HepG2 (cell line): ENCODE measurements around the gene SNX27. TPM values are rescaled to one million over a fixed set of nuclear protein-coding genes. Genes with fewer than 3 reads are reported as not detected.

Experiments used
- ATAC-seq: fragments of 200-7000 bp; cut with Tn5 transposase; 3 replicates; pipeline ENCODE4 v1.9.1; 2020; ENCODE audit warnings: mild to moderate bottlenecking, moderate library complexity
- BruUV-seq: library from RNA; stranded (reverse); fragments of 400-500 nt; replicated peaks from 2 replicates; lab custom pipeline; 2021; lab: Mats Ljungman, UMichigan
- CTCF ChIA-PET: fragments of 300-600 bp; formaldehyde crosslinking; extraction: SDS; loops from one replicate; lab custom pipeline; 2021; ENCODE audit warnings: low total read pairs, inconsistent platforms, low intra/inter-chr PET ratio; lab: Yijun Ruan, JAX
- POLR2A ChIA-PET: fragments of 350-600 bp; sonication (Branson Sonifier 250); formaldehyde crosslinking; loops from one replicate; lab custom pipeline; 2020; ENCODE audit warnings: antibody characterized with exemption, inconsistent platforms; lab: Yijun Ruan, JAX
- DNase-seq: peaks from one replicate; pipeline ENCODE4 v3.0.0-alpha.2; 2015; ENCODE audit warnings: low spot score
- FAIRE-seq: peaks from 3 replicates; lab custom pipeline; 2011; peaks lifted over from hg19 to GRCh38; lab: Jason Lieb, UNC
- H2AFZ ChIP-seq: one replicate; pipeline ENCODE4 v1.6.1; 2011; ENCODE audit warnings: low read length, inconsistent platforms
- H3K27ac ChIP-seq: fragments of 300-600 bp; 3 replicates; pipeline ENCODE4 v1.8.0; 2011; ENCODE audit warnings: mixed run types, mild to moderate bottlenecking, mixed read lengths, low read length, inconsistent platforms; ENCODE audit not compliant: insufficient read depth; ENCODE audit errors: extremely low read length
- H3K27me3 ChIP-seq, 2 experiments: fragments of 200-600 bp in 1 of 2; 2 replicates in 1 of 2; 3 replicates in 1 of 2; pipeline versions ENCODE4 v1.6.0 to v1.8.0; 2011; ENCODE audit warnings: low read length in 2 of 2, mild to moderate bottlenecking in 2 of 2, moderate library complexity in 2 of 2, inconsistent platforms in 1 of 2; ENCODE audit not compliant: insufficient read depth in 2 of 2, control insufficient read depth in 1 of 2
- H3K36me3 ChIP-seq, 2 experiments: fragments of 200-600 bp in 1 of 2; replicated peaks in 1 of 2; 2 replicates in 1 of 2; 3 replicates in 1 of 2; pipeline versions ENCODE4 v1.5.1 to v1.8.0; 2011; ENCODE audit warnings: low read length in 2 of 2, inconsistent platforms in 1 of 2; ENCODE audit not compliant: insufficient read depth in 2 of 2, control insufficient read depth in 1 of 2
- H3K4me1 ChIP-seq: 2 replicates; pipeline ENCODE4 v1.5.1; 2012; ENCODE audit warnings: low read length, inconsistent platforms; ENCODE audit not compliant: insufficient read depth
- H3K4me2 ChIP-seq: 2 replicates; pipeline ENCODE4 v1.6.0; 2011; ENCODE audit warnings: low read depth, low read length, inconsistent platforms
- H3K4me3 ChIP-seq, 3 experiments: fragments of 200-600 bp in 1 of 3; sonication (generic), shearing (Covaris generic) in 1 of 3; replicated peaks in 1 of 3; 2 replicates each; pipeline ENCODE4 v1.5.1; 2011 to 2016; ENCODE audit warnings: low read length in 3 of 3, inconsistent platforms in 2 of 3, low read depth in 2 of 3, mild to moderate bottlenecking in 2 of 3, control low read depth in 1 of 3, mixed read lengths in 1 of 3; ENCODE audit not compliant: insufficient read depth in 1 of 3
- H3K79me2 ChIP-seq: one replicate; pipeline ENCODE4 v1.6.1; 2011; ENCODE audit warnings: low read length, inconsistent platforms; ENCODE audit not compliant: insufficient read depth
- H3K9ac ChIP-seq: 2 replicates; pipeline ENCODE4 v1.6.0; 2011; ENCODE audit warnings: mild to moderate bottlenecking, low read depth, low read length, inconsistent platforms; ENCODE audit not compliant: insufficient read depth
- H3K9me3 ChIP-seq: 2 replicates; pipeline ENCODE4 v1.5.1; 2012; ENCODE audit warnings: mild to moderate bottlenecking, low read length
- H4K20me1 ChIP-seq: 2 replicates; pipeline ENCODE4 v1.6.0; 2011; ENCODE audit warnings: inconsistent platforms, mild to moderate bottlenecking, low read length, moderate library complexity; ENCODE audit not compliant: insufficient read depth
- BORCS8-MEF2B ChIP-seq: sonication (generic); formaldehyde crosslinking; IDR thresholded peaks from 2 replicates; pipeline ENCODE4 v1.8.0; 2022; ENCODE audit warnings: mild to moderate bottlenecking, missing genetic modification reagents
- IRF9 ChIP-seq: sonication (generic); formaldehyde crosslinking; IDR thresholded peaks from 2 replicates; pipeline ENCODE4 v1.8.0; 2022; ENCODE audit warnings: missing genetic modification reagents, mild to moderate bottlenecking, borderline replicate concordance
- NFYB ChIP-seq: sonication (generic); formaldehyde crosslinking; IDR thresholded peaks from 2 replicates; pipeline ENCODE4 v1.4.0; 2020; ENCODE audit warnings: missing genetic modification reagents
- POGK ChIP-seq: sonication (generic); formaldehyde crosslinking; conservative IDR thresholded peaks from 2 replicates; pipeline ENCODE4 v1.8.0; 2022; ENCODE audit warnings: mild to moderate bottlenecking, moderate library complexity, missing genetic modification reagents
- RFX5 ChIP-seq: IDR thresholded peaks from 2 replicates; pipeline ENCODE4 v1.6.1; 2011; ENCODE audit warnings: low read depth, low read length, improper control_type of control experiment
- ZBTB7B ChIP-seq: sonication (generic); formaldehyde crosslinking; IDR thresholded peaks from 2 replicates; pipeline ENCODE4 v1.4.0; 2020; ENCODE audit warnings: missing genetic modification reagents
- ZNF570 ChIP-seq: sonication (generic); formaldehyde crosslinking; IDR thresholded peaks from 2 replicates; pipeline ENCODE4 v1.4.0; 2020; ENCODE audit warnings: mild to moderate bottlenecking, missing genetic modification reagents, borderline replicate concordance
- ZSCAN21 ChIP-seq: sonication (generic); formaldehyde crosslinking; IDR thresholded peaks from 2 replicates; pipeline ENCODE4 v1.8.0; 2022; ENCODE audit warnings: mild to moderate bottlenecking, missing genetic modification reagents, moderate library complexity, borderline replicate concordance
- WGBS: methylation state at CpG from one replicate; pipeline ENCODE4 v1.1.6; 2017; ENCODE audit warnings: low lambda C conversion rate; 5-methylcytosine and 5-hydroxymethylcytosine counted together
- in situ Hi-C: cut with HindIII; loops from 2 replicates; pipeline ENCODE4 v1.10.0; 2017; ENCODE audit warnings: low pct_unique_long_range_greater_than_20kb; ENCODE audit not compliant: extremely low pct_ligation_motif_present
- intact Hi-C: fragments of 100-400 bp; cut with micrococcal nuclease; formaldehyde crosslinking; loops from one replicate; pipeline ENCODE4 v1.10.0; 2022; ENCODE audit not compliant: unreplicated experiment
- polyA plus RNA-seq, 8 experiments: library from polyadenylated mRNA; depleted of rRNA in 3 of 8; stranded (reverse) in 7 of 8; unstranded in 1 of 8; fragments of >200 nt; fragmentation: Illumina TruSeq in 4 of 8; extraction: Trizol in 4 of 8; gene quantifications; 2 replicates each; pipeline versions ENCODE4 v1.2.1 to v1.2.3, GENCODE V29; 2011 to 2016; ENCODE audit warnings: low read depth in 4 of 8, missing spikeins in 1 of 8, mixed read lengths in 1 of 8; ENCODE audit not compliant: insufficient read depth in 1 of 8
- total RNA-seq, 5 experiments: library from RNA; depleted of rRNA; stranded (reverse); fragments of >200 nt; fragmentation: Illumina TruSeq; extraction: Trizol; gene quantifications; 2 replicates each; pipeline ENCODE4 v1.2.3, GENCODE V29; 2016; ENCODE audit warnings: low read depth in 1 of 5
- TF ChIP-seq, protein P1 (sequence below): sonication (generic); formaldehyde crosslinking; IDR thresholded peaks from 2 replicates; pipeline ENCODE4 v1.5.1; 2020; ENCODE audit warnings: mild to moderate bottlenecking, missing genetic modification reagents, moderate library complexity
- TF ChIP-seq, protein P2 (sequence below): sonication (generic); formaldehyde crosslinking; IDR thresholded peaks from 2 replicates; pipeline ENCODE4 v1.9.0; 2021; ENCODE audit warnings: missing genetic modification reagents, mild to moderate bottlenecking, borderline replicate concordance
- TF ChIP-seq, protein P3 (sequence below): IDR thresholded peaks from 2 replicates; pipeline ENCODE4 v1.6.1; 2016; ENCODE audit warnings: missing biosample characterization, missing genetic modification reagents, low read depth

Gene SNX27
- total and polyA plus RNA-seq, 2 of the 13 experiments (the other 11 are each of a cell fraction or from before 2014, with no cell fraction given), result 14.4 to 17.8 TPM

GRCh38 chr1:151715726-151716404 lies 104.0 kb downstream of the SNX27 start (continued):
- TF ChIP-seq, protein P1, sequence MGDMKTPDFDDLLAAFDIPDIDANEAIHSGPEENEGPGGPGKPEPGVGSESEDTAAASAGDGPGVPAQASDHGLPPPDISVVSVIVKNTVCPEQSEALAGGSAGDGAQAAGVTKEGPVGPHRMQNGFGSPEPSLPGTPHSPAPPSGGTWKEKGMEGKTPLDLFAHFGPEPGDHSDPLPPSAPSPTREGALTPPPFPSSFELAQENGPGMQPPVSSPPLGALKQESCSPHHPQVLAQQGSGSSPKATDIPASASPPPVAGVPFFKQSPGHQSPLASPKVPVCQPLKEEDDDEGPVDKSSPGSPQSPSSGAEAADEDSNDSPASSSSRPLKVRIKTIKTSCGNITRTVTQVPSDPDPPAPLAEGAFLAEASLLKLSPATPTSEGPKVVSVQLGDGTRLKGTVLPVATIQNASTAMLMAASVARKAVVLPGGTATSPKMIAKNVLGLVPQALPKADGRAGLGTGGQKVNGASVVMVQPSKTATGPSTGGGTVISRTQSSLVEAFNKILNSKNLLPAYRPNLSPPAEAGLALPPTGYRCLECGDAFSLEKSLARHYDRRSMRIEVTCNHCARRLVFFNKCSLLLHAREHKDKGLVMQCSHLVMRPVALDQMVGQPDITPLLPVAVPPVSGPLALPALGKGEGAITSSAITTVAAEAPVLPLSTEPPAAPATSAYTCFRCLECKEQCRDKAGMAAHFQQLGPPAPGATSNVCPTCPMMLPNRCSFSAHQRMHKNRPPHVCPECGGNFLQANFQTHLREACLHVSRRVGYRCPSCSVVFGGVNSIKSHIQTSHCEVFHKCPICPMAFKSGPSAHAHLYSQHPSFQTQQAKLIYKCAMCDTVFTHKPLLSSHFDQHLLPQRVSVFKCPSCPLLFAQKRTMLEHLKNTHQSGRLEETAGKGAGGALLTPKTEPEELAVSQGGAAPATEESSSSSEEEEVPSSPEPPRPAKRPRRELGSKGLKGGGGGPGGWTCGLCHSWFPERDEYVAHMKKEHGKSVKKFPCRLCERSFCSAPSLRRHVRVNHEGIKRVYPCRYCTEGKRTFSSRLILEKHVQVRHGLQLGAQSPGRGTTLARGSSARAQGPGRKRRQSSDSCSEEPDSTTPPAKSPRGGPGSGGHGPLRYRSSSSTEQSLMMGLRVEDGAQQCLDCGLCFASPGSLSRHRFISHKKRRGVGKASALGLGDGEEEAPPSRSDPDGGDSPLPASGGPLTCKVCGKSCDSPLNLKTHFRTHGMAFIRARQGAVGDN, result peak; percentile 34; the same call in 1 of the 2 replicates
- TF ChIP-seq IRF9 (CRISPR knock-in tag) (no peak), BORCS8-MEF2B (CRISPR knock-in tag) (0 out of 2 replicates have a peak, but pooled peaks have one; percentile 51), ZNF570 (CRISPR knock-in tag) (no peak), RFX5 (no peak)

DNA sequence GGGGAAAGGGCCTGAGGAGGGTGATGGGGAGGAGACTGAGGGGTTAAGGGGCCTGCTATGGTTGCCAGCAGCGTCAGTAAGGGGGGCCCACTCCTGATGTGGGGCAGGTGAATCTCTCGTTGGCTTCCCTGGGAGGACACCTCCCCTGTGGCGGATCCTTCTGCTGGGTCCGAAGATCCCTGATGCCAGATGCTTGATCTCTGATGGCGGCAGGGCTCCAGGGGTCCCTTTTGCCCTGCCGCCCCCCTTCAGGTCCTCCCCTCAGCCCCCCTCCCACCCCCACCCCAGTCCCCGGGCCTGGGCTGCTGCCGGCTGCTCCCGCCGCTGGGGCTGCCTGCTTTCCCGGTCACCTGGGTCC lies 104.5 kb downstream of the SNX27 start:
- DNase-seq, result no peak
- ATAC-seq, result no peak
- Histone ChIP-seq H3K36me3 (no peaks in the 10 kb centered on the region), H3K9ac (no peak overlapping the region), H3K79me2 (no peaks in the 10 kb centered on the region), H4K20me1 (no peaks in the 10 kb centered on the region), H3K4me2 (peak overlapping the region; percentile 56), H3K27ac (no peak overlapping the region), H3K9me3 (no peaks in the 10 kb centered on the region), H3K4me3 (peak overlapping the region in 1 of 3 experiments; percentile 36; a peak in 1 of 6 replicates), H3K4me1 (peaks cover 61% of the 10 kb centered on the region), H2AFZ (no peak overlapping the region), H3K27me3 (peaks cover 3 to 36% of the 10 kb centered on the region in 2 experiments)
- no peak for FAIRE-seq
- CTCF ChIA-PET, result interaction anchor here (1.1 kb wide), 1 partner anchor 19 kb away, joined by 7 read pairs; no protein-coding TSS in a partner anchor
- no TSS peak for BruUV-seq
- in situ Hi-C loops (loop anchor here (10.0 kb wide), 1 partner anchor 118 kb away; the partner anchor contains the start of genes C2CD4D and RORC), intact Hi-C loops (no loop called here)
- POLR2A ChIA-PET, result no interaction called here
- TF ChIP-seq, protein P2, sequence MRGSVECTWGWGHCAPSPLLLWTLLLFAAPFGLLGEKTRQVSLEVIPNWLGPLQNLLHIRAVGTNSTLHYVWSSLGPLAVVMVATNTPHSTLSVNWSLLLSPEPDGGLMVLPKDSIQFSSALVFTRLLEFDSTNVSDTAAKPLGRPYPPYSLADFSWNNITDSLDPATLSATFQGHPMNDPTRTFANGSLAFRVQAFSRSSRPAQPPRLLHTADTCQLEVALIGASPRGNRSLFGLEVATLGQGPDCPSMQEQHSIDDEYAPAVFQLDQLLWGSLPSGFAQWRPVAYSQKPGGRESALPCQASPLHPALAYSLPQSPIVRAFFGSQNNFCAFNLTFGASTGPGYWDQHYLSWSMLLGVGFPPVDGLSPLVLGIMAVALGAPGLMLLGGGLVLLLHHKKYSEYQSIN (CRISPR knock-in tag), result no peak
- no peak for TF ChIP-seq NFYB (CRISPR knock-in tag)
- 0 out of 2 replicates have a peak, but pooled peaks have one; percentile 1 for TF ChIP-seq ZBTB7B (CRISPR knock-in tag)
- TF ChIP-seq POGK (CRISPR knock-in tag), result no peak
- TF ChIP-seq ZSCAN21 (CRISPR knock-in tag), result no peak
- TF ChIP-seq, protein P3, sequence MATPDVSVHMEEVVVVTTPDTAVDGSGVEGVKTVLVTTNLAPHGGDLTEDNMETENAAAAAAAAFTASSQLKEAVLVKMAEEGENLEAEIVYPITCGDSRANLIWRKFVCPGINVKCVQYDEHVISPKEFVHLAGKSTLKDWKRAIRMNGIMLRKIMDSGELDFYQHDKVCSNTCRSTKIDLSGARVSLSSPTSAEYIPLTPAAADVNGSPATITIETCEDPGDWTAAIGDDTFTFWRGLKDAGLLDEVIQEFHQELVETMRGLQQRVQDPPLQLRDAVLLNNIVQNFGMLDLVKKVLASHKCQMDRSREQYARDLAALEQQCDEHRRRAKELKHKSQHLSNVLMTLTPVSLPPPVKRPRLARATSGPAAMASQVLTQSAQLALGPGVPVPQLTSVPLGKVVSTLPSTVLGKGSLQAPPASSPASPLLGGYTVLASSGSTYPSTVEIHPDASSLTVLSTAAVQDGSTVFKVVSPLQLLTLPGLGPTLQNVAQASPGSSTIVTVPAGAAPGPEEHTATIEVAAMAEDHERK (CRISPR knock-in tag), result no peak
- 8% methylated on average over 5 of the region's 11 CpGs for WGBS
